GM18867 (cell line): ENCODE results near the gene MAP3K3.

Experiments
- ATAC-seq: cut with Tn5 transposase; IDR thresholded peaks from one replicate; pipeline ENCODE4 v1.9.1; 2021; ENCODE audit warnings: mild to moderate bottlenecking, moderate library complexity; ENCODE audit not compliant: unreplicated experiment

The MAP3K3 gene

DNA sequence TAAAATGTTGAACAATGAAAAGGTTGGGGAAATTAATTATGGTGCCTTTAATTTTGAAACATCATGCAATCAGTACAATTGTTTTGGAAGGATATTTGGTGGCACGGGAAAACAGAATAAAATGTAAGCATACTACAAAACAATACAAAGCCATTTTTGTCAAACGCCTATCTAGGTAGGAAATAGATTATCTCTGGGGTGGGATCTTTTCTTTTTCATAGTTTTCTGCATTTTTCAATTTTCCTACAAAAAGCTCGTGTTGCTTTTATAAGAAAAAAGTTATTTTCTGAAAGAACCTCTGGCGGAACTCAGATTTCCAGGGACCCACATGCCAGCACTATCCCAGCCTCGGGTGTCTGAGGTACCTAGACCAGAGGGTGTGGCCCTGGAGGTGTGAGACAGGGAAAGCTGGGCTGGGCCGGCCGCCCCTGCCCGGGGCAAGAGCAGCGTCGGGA lies 961 bp upstream of the MAP3K3 start:
- ATAC-seq = no peak

DNA sequence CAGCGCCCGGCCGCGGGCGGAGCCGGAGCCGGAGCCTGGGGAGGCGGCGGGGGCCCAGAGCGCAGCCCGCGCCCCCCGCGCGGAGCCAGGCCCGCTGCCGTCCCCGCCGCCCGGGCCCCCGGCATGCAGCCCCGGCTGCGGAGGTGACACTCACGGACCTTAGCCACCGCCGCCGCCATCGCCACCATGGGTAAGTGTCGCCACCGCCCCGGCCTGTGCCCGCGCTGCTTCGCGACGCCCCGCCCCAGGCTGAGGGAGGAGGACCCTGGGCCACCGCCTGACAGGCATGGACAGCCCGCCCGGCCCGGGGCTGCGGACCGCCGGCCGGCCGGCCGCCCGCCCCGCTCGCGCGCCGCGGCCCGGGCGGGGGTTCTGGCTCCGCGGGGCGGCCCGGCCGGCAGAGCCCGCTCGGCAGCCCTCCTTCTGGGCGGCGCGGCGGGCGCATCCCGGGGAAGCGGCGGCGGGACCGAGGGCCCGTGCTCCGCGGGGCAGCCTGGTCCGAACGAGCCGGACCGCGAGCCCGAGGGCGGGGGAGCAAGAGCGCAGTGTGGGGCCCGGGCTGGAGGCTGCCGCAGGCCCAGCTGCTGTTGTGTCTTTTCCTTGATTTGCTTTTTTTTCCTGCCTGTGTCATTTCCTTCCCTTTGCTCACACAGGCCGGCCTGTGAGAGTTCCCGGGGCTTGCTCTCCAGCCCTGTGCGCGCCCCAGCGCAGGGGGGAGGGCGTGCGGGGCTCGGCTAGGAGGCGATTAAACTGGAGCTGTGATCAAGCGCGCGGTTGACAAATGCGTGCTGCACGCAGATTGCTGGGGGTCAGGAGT lies 565 bp downstream of the MAP3K3 start:
- ATAC-seq = peak; percentile 30

DNA sequence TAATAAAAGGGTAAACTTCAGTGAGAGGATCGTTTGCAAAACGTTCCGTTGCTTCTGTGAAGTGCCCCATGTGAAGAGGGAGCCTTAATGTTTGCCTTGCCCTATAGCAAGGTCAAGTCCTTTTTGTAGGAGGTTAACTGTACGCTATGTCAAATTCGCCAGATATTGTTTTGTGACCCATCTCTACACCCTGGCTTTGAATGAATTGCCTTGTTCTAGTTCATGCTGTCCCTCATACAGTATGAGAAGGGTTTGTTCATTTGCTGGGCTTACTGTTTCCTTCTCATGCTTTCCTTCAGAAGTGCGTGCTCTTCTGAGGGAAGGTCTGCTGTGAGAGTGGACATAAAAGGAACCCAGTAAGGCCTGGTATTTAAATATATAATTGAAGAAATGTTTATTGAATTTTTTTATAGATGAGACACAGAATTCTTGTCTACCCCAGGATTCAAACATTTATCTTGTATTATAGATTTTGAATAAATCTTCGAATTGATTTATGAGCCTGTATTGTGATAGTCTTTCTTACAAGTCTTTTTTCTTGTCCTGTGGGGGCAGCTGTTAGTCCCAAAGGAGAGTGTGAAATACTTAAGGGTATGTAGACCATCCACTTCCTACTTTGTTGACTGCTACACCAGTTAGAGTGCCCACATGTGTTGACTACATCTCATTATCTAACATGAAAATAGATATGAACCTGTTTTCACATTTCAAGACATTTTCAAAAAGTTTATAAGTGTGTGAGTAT lies 1.7 kb downstream of the MAP3K3 start:
- no peak for ATAC-seq

DNA sequence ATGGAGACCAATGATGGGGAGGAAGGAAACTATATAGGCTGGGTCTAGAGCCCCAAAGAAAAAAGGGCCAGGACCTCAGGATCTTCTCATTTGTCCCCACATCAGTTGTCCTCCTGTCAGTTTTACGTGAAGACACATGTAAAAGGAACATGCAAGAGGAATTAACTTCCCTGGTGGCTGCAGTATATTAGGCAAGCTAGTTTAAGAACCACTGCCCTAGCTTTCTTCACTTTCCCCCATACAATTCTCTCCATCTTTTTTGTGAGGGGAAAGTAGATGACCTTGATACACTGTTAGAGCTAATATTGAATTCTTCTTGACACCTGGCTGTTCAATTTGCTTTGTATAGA lies 2.3 kb downstream of the MAP3K3 start:
- ATAC-seq = no peak

DNA sequence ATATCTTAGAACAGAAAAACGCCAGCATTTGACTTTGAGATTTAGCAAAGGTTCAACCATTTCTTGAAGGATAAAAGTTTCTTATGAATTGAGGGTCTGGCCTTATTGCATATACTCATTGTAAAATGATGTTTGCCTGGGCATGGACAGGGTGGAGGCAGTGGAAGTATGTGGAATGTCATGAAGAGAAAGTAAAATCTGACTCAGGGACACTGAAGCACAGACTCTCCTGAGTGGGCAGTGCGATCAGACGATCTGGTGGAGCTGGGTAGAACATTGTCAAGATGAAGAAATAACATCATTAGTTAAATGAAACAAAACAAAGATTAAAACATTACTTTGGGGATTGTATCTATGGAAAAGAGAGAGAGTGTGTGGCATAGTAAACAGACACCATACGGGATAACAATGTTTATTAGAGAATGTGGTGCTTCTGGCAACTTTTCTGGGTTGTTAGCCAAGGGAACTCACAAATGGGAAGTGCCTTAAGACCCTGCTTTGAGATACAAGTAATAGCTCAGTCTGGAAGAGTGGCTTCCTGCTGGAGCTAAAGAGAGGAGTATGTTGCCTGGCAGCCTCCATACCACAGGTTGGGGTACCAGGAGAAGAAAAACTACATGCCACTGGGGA lies 4.4 kb downstream of the MAP3K3 start:
- no peak for ATAC-seq

DNA sequence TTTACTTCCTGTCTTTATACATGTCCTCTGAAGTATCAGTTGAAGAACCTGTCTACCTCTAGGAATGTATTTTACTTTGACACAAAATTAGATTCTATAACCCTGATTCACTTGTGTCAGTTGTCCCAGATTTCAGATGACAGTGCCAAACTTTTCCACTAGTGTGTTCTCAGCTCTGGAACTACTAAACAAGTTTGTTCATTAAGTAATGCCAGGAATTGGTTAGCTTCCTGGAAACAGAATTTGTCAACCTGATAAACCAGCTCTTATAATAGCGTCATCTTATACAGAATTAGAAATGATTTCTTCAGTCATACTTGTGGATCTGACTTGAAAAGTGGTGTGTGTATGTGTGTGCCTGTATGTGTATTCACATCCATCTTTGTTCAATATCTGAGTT lies 7.4 kb downstream of the MAP3K3 start:
- no peak for ATAC-seq

DNA sequence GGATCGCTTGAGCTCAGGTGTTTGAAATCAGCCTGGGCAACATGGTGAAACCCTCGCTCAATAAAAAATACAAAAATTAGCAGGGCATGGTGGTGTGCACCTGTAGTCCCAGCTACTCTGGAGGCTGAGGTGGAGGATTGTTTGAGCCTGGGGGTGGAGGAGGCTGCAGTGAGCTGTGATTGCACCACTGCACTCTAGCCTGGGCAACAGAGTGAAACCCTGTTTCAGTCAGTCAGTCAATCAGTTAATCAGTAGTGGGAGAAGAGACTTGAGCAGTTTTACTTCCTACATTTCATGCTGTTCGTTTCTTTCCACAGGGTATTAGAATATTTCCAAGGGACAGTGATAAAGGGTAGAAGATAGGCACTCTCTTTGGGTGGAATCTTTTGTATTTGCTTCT lies 8.8 kb downstream of the MAP3K3 start:
- no peak for ATAC-seq

DNA sequence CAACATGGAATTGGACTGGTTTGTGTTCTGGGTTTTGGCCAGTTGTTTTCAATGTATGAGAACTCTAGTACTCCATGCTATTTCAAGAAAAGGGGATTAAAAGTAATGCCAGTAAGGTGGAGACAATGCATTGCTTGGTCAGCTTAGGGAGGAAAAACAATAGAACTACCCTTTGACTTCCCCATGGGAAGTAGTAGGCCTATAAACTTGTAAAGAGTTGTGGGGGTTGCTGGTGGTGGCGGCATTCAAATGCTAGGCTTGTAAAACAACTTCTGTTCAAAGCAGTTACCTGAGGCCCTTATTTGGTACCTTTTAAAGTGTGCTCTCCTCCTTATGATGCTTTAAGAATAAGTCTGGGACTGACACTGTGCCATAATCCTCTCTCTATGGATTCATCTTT lies 9.4 kb downstream of the MAP3K3 start:
- no peak for ATAC-seq

DNA sequence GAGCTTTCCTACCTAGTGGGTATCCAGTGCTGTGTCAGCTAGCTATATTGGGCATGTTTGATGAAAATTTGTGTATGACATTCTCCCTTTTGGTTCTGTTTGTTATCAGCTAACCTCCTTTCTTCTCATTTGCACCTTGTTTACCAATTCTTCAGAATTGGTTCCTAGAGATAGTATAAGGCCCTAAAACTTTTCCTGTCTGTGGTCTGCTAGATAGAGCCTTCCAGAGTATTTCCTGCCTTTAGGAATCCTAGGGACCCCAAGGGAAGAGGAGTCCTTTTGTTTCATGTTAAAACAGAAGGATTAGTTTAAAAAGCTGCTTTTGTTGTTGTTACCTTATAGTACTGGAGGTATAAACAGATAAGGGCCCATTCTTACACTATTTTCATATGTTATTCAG lies 11.5 kb downstream of the MAP3K3 start:
- no peak for ATAC-seq

DNA sequence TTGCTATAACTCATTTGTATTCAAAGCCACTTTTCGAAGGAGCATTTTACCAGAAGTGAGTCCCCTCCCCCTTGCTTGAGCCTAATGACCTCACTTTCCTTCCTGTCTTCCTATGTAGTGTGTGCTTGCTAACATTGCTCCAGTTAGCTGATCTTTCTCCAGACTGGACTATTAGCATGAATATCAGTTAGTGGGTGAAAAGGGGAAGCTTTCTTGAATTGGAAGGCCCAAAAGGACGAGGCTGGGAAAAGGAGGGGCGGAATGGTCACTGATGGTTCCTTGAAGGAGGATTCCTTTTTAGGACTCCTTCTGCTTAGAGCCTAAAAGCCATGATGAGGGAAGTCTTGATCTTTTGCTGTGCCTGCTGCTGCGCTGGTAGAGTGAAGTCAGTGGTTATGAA lies 11.9 kb downstream of the MAP3K3 start:
- no peak for ATAC-seq

DNA sequence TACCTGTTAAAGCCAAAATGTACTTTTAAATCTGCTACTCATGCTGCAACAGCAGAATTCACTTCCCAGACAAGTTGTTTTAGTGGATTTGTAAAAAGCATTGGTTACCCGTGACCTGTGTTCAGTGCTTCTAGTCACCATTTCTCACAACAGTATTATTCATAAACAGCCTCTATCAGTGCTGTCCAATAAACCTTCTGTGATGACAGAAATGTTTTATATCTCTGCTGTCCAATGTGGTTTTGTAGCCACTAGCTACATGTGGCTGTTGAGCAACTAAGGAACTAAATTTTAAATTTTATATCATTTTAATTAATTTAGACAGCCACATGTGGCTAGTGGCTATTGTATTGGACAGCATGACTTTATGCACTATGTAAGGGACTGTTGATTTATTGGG lies 12.6 kb downstream of the MAP3K3 start:
- no peak for ATAC-seq

DNA sequence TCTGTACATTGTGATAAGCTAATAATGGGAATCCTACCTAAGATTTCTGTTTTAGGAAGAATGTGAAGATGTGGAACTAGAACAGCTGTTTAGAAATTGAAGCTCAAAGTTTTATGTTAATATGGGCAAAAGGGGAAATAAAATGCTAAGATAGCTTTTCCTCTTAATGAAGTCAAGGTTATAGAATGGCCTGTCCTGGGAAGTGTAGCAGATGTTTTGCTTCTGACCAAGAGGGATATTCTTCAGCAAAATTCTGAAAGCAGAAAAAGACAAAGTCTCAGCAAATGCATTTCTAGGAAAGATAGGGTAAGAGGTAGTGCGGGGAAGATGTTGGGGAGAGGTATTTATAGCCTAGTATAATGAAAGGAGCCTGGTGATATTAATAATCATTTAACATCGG lies 13.1 kb downstream of the MAP3K3 start:
- no peak for ATAC-seq

DNA sequence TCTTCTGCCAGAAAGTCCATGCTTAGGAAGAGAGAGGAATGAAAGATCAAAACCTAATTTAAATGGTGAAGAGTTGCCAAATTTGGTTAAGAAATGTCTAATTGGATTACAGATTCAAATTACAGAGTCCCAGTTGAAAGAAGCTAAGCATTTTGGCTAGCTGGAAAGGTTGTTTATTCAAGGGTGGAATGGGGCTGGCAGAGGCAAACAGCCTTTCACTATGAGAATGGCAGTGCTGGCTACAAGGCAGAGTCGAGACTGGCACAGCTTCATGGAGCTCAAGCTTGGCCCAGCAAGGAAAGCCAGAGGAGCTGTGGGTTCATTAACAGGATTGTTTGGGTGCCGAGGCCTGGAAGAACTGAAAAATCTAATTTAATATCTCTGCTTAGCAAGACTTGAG lies 13.6 kb downstream of the MAP3K3 start:
- no peak for ATAC-seq

DNA sequence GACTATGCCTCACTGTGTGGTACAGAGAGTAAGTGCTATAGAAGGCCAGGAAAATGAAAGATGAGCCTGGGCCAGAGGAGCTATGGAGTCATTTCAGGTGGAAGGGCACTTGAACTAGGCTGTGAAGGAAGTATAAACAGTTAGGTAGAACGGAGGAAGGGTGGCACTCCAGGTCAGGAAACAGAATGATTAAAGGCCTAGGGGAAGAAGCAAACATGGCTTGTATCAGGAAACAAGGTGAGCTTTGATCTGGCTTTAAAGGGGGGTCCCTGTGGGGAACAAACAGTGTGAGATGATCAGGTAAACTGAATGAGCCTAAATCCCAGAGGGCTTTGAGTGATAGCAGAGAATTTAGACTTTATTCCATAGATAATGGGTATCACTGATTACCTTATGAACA lies 16.9 kb downstream of the MAP3K3 start:
- ATAC-seq = no peak

DNA sequence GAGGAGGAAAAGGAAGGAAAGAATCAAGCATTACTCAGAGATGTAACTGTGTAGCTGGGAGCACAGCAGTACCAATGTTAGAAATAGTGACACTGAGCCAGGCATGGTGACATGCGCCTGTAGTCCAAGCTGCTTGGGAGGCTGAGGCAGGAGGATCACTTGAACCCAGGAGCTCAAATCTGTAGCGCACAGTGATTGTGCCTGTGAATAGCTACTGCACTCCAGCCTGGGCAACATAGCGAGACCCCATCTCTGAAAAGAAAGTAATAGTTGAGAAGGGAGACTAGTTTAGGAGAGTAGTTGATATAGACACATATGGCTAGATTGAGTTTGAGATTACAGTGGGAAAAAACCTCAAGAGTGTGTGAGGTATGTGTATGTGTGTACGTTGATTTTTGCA lies 17.8 kb downstream of the MAP3K3 start:
- ATAC-seq = no peak

DNA sequence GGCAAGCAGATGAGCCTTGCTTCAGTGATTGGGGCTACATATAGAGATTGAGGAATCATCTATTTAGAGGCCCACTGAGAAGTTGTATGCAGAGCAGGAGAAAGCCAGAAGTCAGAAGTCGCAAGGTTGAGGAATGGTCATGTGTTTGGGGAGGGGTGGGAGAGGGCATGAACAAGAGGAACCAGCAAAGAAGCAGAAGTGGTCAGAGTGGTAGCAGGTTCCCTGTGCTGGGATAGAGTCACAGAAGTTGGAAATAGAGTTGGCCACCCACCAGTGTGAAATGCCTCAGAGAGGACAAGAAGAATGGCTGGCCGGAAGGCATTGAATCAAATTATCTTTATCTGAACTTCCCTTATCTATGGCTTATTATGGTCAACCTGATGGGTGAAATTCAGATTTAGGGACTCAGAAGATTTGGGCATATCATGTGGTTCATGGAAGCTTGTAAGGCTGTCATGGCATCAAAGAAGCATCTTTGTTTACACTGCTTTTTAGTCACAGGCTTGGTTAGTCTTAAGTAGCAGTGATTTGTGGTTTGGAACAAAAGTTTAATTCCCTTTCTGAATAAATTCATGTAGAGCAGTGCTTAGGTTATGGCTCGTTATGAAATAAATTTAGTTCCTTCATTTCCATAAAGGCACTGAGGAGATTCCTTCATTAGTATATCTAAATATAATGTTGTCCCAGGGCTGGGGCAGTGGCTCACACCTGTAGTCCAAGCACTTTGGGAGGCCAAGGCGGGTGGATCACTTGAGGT lies 19.7 kb downstream of the MAP3K3 start:
- ATAC-seq = no peak

DNA sequence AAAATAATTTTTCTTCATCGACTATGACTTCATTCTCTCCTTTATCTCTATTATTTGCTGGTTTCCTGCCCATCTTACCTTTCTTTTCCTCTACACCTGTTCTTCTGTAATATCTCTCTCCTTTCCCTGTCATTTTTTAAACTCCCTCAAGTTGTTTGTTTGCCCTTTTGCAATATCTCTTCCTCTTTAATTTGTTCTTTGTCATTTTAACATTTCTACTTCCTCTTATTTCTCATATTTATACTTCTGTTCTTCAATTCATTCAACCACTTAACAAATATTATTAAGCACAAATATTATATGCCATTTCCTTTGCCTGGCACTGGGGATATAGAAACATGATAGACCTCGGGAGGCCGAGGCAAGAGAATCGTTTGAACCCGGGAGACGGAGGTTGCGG lies 22.6 kb downstream of the MAP3K3 start:
- ATAC-seq = no peak

DNA sequence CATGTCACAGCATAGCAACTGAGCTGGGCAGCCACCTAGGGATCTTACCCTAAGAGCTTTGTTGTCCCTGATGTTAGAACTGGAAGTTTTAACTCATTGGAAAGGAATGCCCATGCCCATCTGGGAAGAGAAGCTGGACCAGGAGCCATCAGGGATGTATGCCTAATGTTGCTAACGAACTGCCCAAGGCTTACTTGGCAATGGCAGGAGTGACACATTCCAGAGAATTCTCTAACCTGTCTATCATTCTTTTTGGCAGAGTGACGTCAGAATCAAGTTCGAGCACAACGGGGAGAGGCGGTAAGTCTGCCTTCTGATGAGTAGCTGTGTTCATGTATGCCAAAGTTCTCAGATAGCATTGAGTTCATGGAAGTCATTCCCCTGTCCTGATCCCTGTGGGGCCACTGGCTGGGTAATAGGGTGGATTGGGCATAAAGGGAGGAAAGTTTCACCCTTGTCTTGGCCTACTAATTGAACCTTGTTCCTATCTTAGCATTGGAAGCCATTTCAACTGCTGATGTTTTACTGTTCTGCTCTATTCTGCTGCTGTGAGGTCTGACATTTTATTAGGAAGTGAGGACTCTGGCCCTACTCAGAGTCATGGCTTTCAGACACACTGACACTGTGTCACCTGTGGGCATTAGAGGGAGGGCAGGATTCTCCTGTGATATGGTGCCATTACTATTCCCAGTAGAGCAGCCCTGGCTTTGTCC lies 23.7 kb downstream of the MAP3K3 start:
- peak; percentile 51 for ATAC-seq

DNA sequence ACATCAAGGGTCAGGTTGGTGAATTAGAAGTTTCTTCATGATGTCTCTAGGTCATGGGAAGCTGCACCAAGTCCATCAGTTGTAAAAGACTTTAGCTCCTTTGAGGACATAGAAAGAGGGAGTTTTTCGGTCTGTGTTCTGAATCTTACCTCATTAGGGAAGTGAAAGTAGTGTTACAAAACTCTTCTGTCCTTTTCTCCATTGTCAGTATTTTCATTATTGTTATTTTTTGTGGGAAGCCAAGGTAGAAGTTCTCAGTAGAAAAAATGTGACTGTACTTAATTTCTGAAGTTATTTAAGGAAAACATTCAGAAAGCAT lies 24.2 kb downstream of the MAP3K3 start:
- peak; percentile 70 for ATAC-seq

DNA sequence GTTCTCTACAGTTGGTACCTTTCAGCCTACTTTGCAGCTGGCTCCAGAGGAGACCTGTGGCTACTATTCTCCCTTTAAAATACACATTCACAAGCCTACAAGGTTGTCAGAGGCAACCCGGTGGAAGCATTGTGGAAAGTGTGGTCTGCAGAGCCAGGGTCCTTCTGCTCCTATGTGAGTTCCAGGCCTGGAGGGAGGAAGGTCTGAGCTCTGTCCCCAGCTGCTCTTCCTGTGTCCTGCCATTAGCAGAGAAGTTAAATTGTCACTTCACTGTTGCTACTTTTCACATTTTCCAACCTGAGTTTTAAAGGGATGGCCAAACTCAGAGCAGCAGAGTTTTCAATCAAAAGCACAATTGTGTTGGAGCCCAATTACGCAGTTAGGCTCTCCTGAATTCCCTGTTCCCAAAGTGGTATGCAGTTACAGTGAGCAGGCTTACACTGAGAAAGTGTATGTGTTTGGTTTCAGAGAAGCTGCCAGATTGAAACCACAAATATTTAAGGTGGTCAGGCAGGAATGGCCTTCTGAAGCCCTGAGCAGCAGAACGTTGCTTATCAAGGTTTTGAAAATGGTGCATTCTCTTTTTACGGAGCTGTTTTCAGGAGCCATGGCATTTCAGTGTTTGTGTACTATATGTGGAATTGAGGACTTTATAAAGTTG lies 25.0 kb downstream of the MAP3K3 start:
- no peak for ATAC-seq
